Trophoblast cell (in vitro differentiated cells and primary cell): Measurements from ENCODE around the gene CD80.
A peak's percentile ranks its signal among the peaks of the same experiment; 100 is the strongest.

Experiments used
- DNase-seq, 2 donors: peaks; one replicate each; pipeline ENCODE4 v3.0.0-alpha.2; 2016
- H2AFZ ChIP-seq: 2 replicates; pipeline ENCODE4 v1.6.1; 2013; ENCODE audit warnings: low read length, moderate library complexity, mild to moderate bottlenecking; ENCODE audit not compliant: insufficient read depth, poor library complexity
- H2AK5ac ChIP-seq: 2 replicates; pipeline ENCODE4 v1.6.1; 2013; ENCODE audit warnings: mild to moderate bottlenecking, low read length
- H2BK120ac ChIP-seq: 2 replicates; pipeline ENCODE4 v1.6.1; 2013; ENCODE audit warnings: low read length, mild to moderate bottlenecking, moderate library complexity; ENCODE audit not compliant: insufficient read depth, poor library complexity
- H2BK12ac ChIP-seq: 2 replicates; pipeline ENCODE4 v1.6.1; 2013; ENCODE audit warnings: mild to moderate bottlenecking, low read length, moderate library complexity
- H2BK5ac ChIP-seq: 2 replicates; pipeline ENCODE4 v1.6.1; 2013; ENCODE audit warnings: low read length, low read depth, moderate library complexity, mild to moderate bottlenecking; ENCODE audit not compliant: poor library complexity
- H3K14ac ChIP-seq: 2 replicates; pipeline ENCODE4 v1.6.1; 2013; ENCODE audit warnings: mild to moderate bottlenecking, low read length
- H3K18ac ChIP-seq: 2 replicates; pipeline ENCODE4 v1.6.1; 2013; ENCODE audit warnings: mild to moderate bottlenecking, low read length
- H3K23ac ChIP-seq: 2 replicates; pipeline ENCODE4 v1.6.1; 2013; ENCODE audit warnings: low read length
- H3K27ac ChIP-seq: 2 replicates; pipeline ENCODE4 v1.5.1; 2013; ENCODE audit warnings: low read depth, mild to moderate bottlenecking, inconsistent platforms, low read length, moderate library complexity
- H3K27me3 ChIP-seq: 2 replicates; pipeline ENCODE4 v1.6.1; 2013; ENCODE audit warnings: inconsistent platforms, mild to moderate bottlenecking, low read length, moderate library complexity; ENCODE audit not compliant: insufficient read depth
- H3K36me3 ChIP-seq, 2 experiments: 1 replicate in 1 of 2; 2 replicates in 1 of 2; pipeline ENCODE4 v1.6.1; 2013; ENCODE audit warnings: low read length in 2 of 2, mild to moderate bottlenecking in 2 of 2, moderate library complexity in 1 of 2; ENCODE audit not compliant: insufficient read depth in 2 of 2, control insufficient read depth in 1 of 2
- H3K4ac ChIP-seq: 2 replicates; pipeline ENCODE4 v1.6.1; 2013; ENCODE audit warnings: low read depth, mild to moderate bottlenecking, low read length, moderate library complexity
- H3K4me1 ChIP-seq, 2 experiments: 1 replicate in 1 of 2; 2 replicates in 1 of 2; pipeline ENCODE4 v1.6.1; 2013; ENCODE audit warnings: low read length in 2 of 2, mild to moderate bottlenecking in 2 of 2, moderate library complexity in 1 of 2; ENCODE audit not compliant: insufficient read depth in 2 of 2, control insufficient read depth in 1 of 2
- H3K4me2 ChIP-seq: 2 replicates; pipeline ENCODE4 v1.6.1; 2013; ENCODE audit warnings: inconsistent platforms, mild to moderate bottlenecking, low read length, moderate library complexity
- H3K4me3 ChIP-seq: 2 replicates; pipeline ENCODE4 v1.5.1; 2013; ENCODE audit warnings: mild to moderate bottlenecking, low read depth, low read length, inconsistent platforms
- H3K79me1 ChIP-seq: one replicate; pipeline ENCODE4 v1.6.1; 2013; ENCODE audit warnings: low read length
- H3K79me2 ChIP-seq: 2 replicates; pipeline ENCODE4 v1.6.1; 2013; ENCODE audit warnings: low read length, mild to moderate bottlenecking; ENCODE audit not compliant: control insufficient read depth, insufficient read depth, poor library complexity
- H3K9ac ChIP-seq: 2 replicates; pipeline ENCODE4 v1.6.1; 2013; ENCODE audit warnings: mild to moderate bottlenecking, low read length
- H3K9me3 ChIP-seq: 2 replicates; pipeline ENCODE4 v1.6.1; 2013; ENCODE audit warnings: low read depth, mild to moderate bottlenecking, control low read depth, inconsistent platforms, low read length; ENCODE audit not compliant: insufficient read depth
- H4K12ac ChIP-seq: 2 replicates; pipeline ENCODE4 v1.6.1; 2013; ENCODE audit warnings: low read depth, mild to moderate bottlenecking, low read length, moderate library complexity
- H4K8ac ChIP-seq: 2 replicates; pipeline ENCODE4 v1.6.1; 2013; ENCODE audit warnings: low read depth, mild to moderate bottlenecking, low read length, moderate library complexity
- H4K91ac ChIP-seq: one replicate; pipeline ENCODE4 v1.6.1; 2013; ENCODE audit warnings: low read depth, mild to moderate bottlenecking, low read length, moderate library complexity
- WGBS: extraction: QIAGEN DNeasy Blood & Tissue Kit; methylation state at CpG from one replicate; pipeline ENCODE4 v1.1.7; 2013; ENCODE audit warnings: missing lambda C conversion rate; ENCODE audit not compliant: insufficient read length, insufficient coverage; ENCODE audit errors: extremely low coverage; 5-methylcytosine and 5-hydroxymethylcytosine counted together

The CD80 gene

DNA sequence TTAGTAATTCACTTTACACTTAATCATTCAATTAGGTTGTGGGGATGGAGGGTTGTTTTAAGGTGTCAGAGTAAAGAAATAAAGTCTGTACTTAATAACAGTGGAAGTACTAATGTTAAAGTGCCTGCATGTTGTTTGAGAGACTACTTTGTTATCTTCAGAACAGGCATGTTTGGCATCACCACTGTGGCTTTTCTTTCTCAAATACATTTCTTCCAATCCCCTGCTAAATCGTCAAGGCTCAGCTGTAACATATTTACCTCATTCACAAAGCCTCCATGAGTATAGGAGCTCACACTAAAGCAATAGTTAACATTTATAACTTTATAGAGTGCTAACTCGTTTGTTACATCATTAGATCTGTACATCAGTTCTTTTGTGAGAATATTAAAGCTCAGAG is 58.5 kb downstream of the CD80 start:
- Histone ChIP-seq H3K27me3 (no peaks in the 10 kb centered on the region), H4K91ac (no peak overlapping the region), H2BK5ac (no peak overlapping the region), H3K4me1 (peaks cover 5% of the 10 kb centered on the region in 2 experiments), H3K4me3 (no peak overlapping the region), H4K12ac (no peak overlapping the region), H3K14ac (no peak overlapping the region), H2AFZ (no peak overlapping the region), H3K27ac (no peak overlapping the region), H3K9ac (no peak overlapping the region), H3K9me3 (no peaks in the 10 kb centered on the region), H2AK5ac (no peak overlapping the region), H3K36me3 (peaks cover 3 to 9% of the 10 kb centered on the region in 2 experiments), H4K8ac (no peak overlapping the region), H2BK12ac (no peak overlapping the region), H2BK120ac (no peak overlapping the region), H3K4ac (no peak overlapping the region), H3K4me2 (no peak overlapping the region), H3K79me1 (peaks cover 5% of the 10 kb centered on the region), H3K79me2 (peaks cover 6% of the 10 kb centered on the region), H3K18ac (no peak overlapping the region), H3K23ac (no peak overlapping the region)
- DNase-seq, result peak in 1 of 2 donors; percentile 48
- WGBS, result no CpG with 5 or more reads among the region's 2 CpGs

DNA sequence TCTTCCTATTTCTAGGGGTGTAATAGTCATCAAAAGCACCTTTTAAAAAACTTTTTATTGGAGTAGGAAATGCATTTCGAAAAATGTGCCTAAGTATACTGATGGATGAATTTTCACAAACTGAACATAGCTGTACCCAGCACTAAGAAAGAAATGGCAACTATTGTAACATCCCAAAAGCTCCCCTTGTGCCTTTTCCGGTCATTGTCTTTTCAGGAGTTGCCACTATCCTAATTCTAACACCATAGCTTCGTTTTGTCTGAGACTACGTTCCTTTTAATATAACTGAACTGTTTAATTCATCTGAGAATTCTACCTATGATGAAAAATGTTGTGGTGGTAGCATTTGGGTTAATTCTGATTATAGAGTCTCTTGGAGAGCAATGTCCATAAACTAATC is 59.1 kb downstream of the CD80 start:
- H3K9ac ChIP-seq, result no peak overlapping the region
- no peak overlapping the region for H2BK5ac ChIP-seq
- peaks cover 5% of the 10 kb centered on the region for H3K79me1 ChIP-seq
- H3K4ac ChIP-seq, result no peak overlapping the region
- H3K79me2 ChIP-seq, result peaks cover 6% of the 10 kb centered on the region
- H4K12ac ChIP-seq, result no peak overlapping the region
- H2BK12ac ChIP-seq, result no peak overlapping the region
- no peak overlapping the region for H4K91ac ChIP-seq
- no peak overlapping the region for H3K27ac ChIP-seq
- WGBS, result no CpG with 5 or more reads among the region's 4 CpGs
- no peaks in the 10 kb centered on the region for H3K27me3 ChIP-seq
- H3K14ac ChIP-seq, result no peak overlapping the region
- H2AFZ ChIP-seq, result no peak overlapping the region
- no peak overlapping the region for H2BK120ac ChIP-seq
- H3K4me1 ChIP-seq, result peaks cover 5% of the 10 kb centered on the region in 2 experiments
- DNase-seq, result no peak
- peaks cover 3 to 7% of the 10 kb centered on the region in 2 experiments for H3K36me3 ChIP-seq
- H3K4me3 ChIP-seq, result no peak overlapping the region
- no peak overlapping the region for H2AK5ac ChIP-seq
- no peak overlapping the region for H3K4me2 ChIP-seq
- H4K8ac ChIP-seq, result no peak overlapping the region
- no peak overlapping the region for H3K18ac ChIP-seq
- no peak overlapping the region for H3K23ac ChIP-seq
- no peaks in the 10 kb centered on the region for H3K9me3 ChIP-seq

DNA sequence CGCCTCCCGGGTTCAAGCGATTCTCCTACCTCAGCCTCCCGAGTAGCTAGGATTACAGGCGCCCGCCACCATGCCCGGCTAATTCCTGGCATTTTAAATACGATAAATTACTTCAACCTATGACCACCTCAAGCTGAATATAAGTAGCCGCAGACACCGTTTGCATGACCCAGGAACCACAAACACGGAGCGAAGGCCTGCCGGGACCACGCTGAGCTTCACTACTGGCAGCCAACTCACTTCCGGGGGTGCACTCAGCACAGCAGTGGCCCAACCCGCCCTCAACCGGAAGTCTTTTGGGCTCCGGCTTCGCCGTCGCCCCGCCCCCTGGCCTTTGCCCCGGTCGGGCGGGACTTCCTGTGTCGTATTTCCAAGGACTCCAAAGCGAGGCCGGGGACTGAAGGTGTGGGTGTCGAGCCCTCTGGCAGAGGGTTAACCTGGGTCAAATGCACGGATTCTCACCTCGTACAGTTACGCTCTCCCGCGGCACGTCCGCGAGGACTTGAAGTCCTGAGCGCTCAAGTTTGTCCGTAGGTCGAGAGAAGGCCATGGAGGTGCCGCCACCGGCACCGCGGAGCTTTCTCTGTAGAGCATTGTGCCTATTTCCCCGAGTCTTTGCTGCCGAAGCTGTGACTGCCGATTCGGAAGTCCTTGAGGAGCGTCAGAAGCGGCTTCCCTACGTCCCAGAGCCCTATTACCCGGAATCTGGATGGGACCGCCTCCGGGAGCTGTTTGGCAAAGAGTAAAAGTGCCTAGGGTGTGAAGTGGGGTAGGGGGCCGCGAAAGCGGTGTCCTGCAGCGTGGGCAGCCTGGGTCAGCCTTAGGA is 61.0 kb downstream of the CD80 start, which contains the start of gene TIMMDC1:
TSS of gene TIMMDC1 (plus strand) at position 362 of the 826 bp plus-strand sequence. CDS start at position 549, 187 bp downstream.
- peak within 1 kb of the TSS; percentile 88 for H3K14ac ChIP-seq
- H4K12ac ChIP-seq, result peak within 1 kb of the TSS; percentile 85
- H3K23ac ChIP-seq, result no peak within 1 kb of the TSS
- no peaks in the 10 kb centered on the region for H3K9me3 ChIP-seq
- no peak within 1 kb of the TSS for H2BK12ac ChIP-seq
- peak within 1 kb of the TSS; percentile 67 for H3K18ac ChIP-seq
- H3K27me3 ChIP-seq, result no peaks in the 10 kb centered on the region
- peak within 1 kb of the TSS; percentile 60 for H2BK5ac ChIP-seq
- peak within 1 kb of the TSS; percentile 37 for H2AK5ac ChIP-seq
- H3K4me1 ChIP-seq, result peaks cover 5% of the 10 kb centered on the region in 2 experiments
- peak within 1 kb of the TSS; percentile 76 for H2BK120ac ChIP-seq
- peaks cover 5% of the 10 kb centered on the region for H3K79me1 ChIP-seq
- H3K79me2 ChIP-seq, result peaks cover 6% of the 10 kb centered on the region
- peak within 1 kb of the TSS; percentile 84 for H3K9ac ChIP-seq
- peak within 1 kb of the TSS; percentile 92 for H2AFZ ChIP-seq
- peak within 1 kb of the TSS; percentile 88 for H4K91ac ChIP-seq
- peak within 1 kb of the TSS; percentile 68 for H3K4ac ChIP-seq
- peak; percentile 99 for DNase-seq
- H3K4me3 ChIP-seq, result peak within 1 kb of the TSS; percentile 82
- peak within 1 kb of the TSS; percentile 72 for H3K4me2 ChIP-seq
- peak within 1 kb of the TSS; percentile 92 for H4K8ac ChIP-seq
- WGBS, result no CpG with 5 or more reads among the region's 58 CpGs
- peaks cover 3% of the 10 kb centered on the region in 2 experiments for H3K36me3 ChIP-seq
- H3K27ac ChIP-seq, result peak within 1 kb of the TSS; percentile 72

DNA sequence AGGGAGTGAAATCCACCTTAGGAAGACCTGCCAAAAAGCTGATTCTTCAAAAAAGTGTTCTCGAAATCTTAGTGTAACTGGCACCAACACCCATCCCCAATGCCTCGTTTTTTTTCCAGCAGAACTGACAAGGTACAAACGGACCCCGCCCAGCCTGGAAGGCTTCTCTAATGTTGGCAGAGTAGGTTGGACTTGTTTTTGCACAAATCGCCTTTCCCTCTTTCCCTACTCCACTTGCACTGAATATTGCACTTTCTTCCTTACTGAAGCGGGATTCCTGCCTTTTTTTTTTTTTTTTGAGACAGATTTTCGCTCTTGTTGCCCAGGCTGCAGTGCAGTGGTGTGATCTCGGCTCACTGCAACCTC is 61.6 kb downstream of the CD80 start:
- Histone ChIP-seq H3K9ac (peak overlapping the region; percentile 83), H3K79me1 (peaks cover 5% of the 10 kb centered on the region), H3K27me3 (no peaks in the 10 kb centered on the region), H3K4me2 (peak overlapping the region; percentile 71), H3K9me3 (no peaks in the 10 kb centered on the region), H2BK5ac (peak overlapping the region; percentile 60), H3K4me3 (peak overlapping the region; percentile 64), H4K12ac (peak overlapping the region; percentile 44), H2BK120ac (peak overlapping the region; percentile 11), H3K23ac (no peak overlapping the region), H4K91ac (peak overlapping the region; percentile 54), H4K8ac (peak overlapping the region; percentile 92), H2BK12ac (no peak overlapping the region), H2AFZ (peak overlapping the region; percentile 87), H3K79me2 (peaks cover 6% of the 10 kb centered on the region), H2AK5ac (no peak overlapping the region), H3K18ac (no peak overlapping the region), H3K36me3 (peaks cover 3% of the 10 kb centered on the region in 2 experiments), H3K4ac (peak overlapping the region; percentile 58), H3K14ac (peak overlapping the region; percentile 79), H3K4me1 (peaks cover 5% of the 10 kb centered on the region in 2 experiments), H3K27ac (peak overlapping the region; percentile 59)
- peak; percentile 37 to 51 for DNase-seq
- WGBS, result no CpG with 5 or more reads among the region's 8 CpGs
